IPS DF 4.7 (cell line): ENCODE results near the gene CFHR5.
A peak's percentile ranks its signal among the peaks of the same experiment; 100 is the strongest.
"Not testable (repeated sequence)": the region's sequence is repeated elsewhere in the genome, so short reads cannot be mapped to it uniquely, and the experiment has no call there.

Source experiments
- DNase-seq: peaks from one replicate; pipeline ENCODE4 v3.0.0-alpha.2; 2013; ENCODE audit warnings: low spot score; ENCODE audit errors: extremely low read depth

The CFHR5 gene

GRCh38 chr1:197017558-197018146, 40.3 kb downstream of the CFHR5 start:
- DNase-seq = no peak

- peak; percentile 9 for DNase-seq
Measured at GRCh38 chr1:197021716-197022115, 44.4 kb downstream of the CFHR5 start.

GRCh38 chr1:197024460-197024859, 47.1 kb downstream of the CFHR5 start:
- no peak for DNase-seq

- DNase-seq = no peak
Measured at GRCh38 chr1:197027359-197027758, 50.0 kb downstream of the CFHR5 start.

GRCh38 chr1:197029749-197030148, 52.4 kb downstream of the CFHR5 start:
- DNase-seq = no peak

- DNase-seq = not testable (repeated sequence)
Measured at GRCh38 chr1:197034631-197035339, 57.4 kb downstream of the CFHR5 start.

GRCh38 chr1:197036861-197037260, 59.5 kb downstream of the CFHR5 start:
- no peak for DNase-seq

GRCh38 chr1:197041486-197042353, 64.4 kb downstream of the CFHR5 start:
- DNase-seq = no peak

GRCh38 chr1:197042676-197043341, 65.5 kb downstream of the CFHR5 start:
- no peak for DNase-seq

GRCh38 chr1:197049100-197049499, 71.7 kb downstream of the CFHR5 start:
- DNase-seq = no peak
